Gastroesophageal sphincter (tissue), 4 donors: ENCODE data around the gene ZNF219. TPM values are rescaled to one million over a fixed set of nuclear protein-coding genes. Genes with fewer than 3 reads are reported as not detected.

ENCODE experiments used
- ATAC-seq: fragments of 150-250 bp; one replicate; pipeline ENCODE4 v1.9.1; 2016; ENCODE audit warnings: mild to moderate bottlenecking, moderate library complexity
- H3K27ac ChIP-seq, 4 donors: fragments of 200-600 bp; sonication (generic) in 3 of 4; 1 replicate in 3 of 4; 2 replicates in 1 of 4; pipeline ENCODE4 v1.5.1; 2016 to 2019
- H3K27me3 ChIP-seq: fragments of 200-600 bp; sonication (generic); one replicate; pipeline ENCODE4 v1.5.1; 2019
- H3K36me3 ChIP-seq, 2 donors: fragments of 200-600 bp; sonication (generic); one replicate each; pipeline ENCODE4 v1.5.1; 2019; ENCODE audit warnings: control low read depth in 1 of 2
- H3K4me1 ChIP-seq, 3 donors: fragments of 200-600 bp; sonication (generic); 1 replicate in 2 of 3; 2 replicates in 1 of 3; pipeline ENCODE4 v1.5.1; 2016 to 2019; ENCODE audit warnings: control low read depth in 2 of 3
- H3K4me3 ChIP-seq, 2 donors: fragments of 200-600 bp; sonication (generic); one replicate each; pipeline ENCODE4 v1.5.1; 2019; ENCODE audit warnings: mild to moderate bottlenecking in 1 of 2, moderate library complexity in 1 of 2
- H3K9me3 ChIP-seq, 3 donors: fragments of 200-600 bp; sonication (generic); one replicate each; pipeline ENCODE4 v1.5.1; 2017 to 2019; ENCODE audit warnings: control low read depth in 2 of 3
- CTCF ChIP-seq, 4 experiments: fragments of 200-600 bp in 2 of 4; fragments of 450-650 bp in 2 of 4; sonication (generic) in 1 of 4; IDR thresholded peaks; one replicate each; pipeline ENCODE4 v1.5.1; 2017 to 2019; ENCODE audit warnings: antibody characterized with exemption in 4 of 4, mild to moderate bottlenecking in 2 of 4, moderate library complexity in 2 of 4
- EP300 ChIP-seq: sonication (generic); formaldehyde crosslinking; IDR thresholded peaks from one replicate; pipeline ENCODE4 v1.6.1; 2017; ENCODE audit warnings: antibody characterized with exemption, mild to moderate bottlenecking
- POLR2A ChIP-seq, 2 donors: fragments of 450-650 bp; IDR thresholded peaks; one replicate each; pipeline ENCODE4 v1.6.1; 2017; ENCODE audit warnings: antibody characterized with exemption in 2 of 2, mild to moderate bottlenecking in 2 of 2, moderate library complexity in 1 of 2
- POLR2AphosphoS5 ChIP-seq: sonication (generic); formaldehyde crosslinking; IDR thresholded peaks from one replicate; pipeline ENCODE4 v1.6.1; 2017; ENCODE audit warnings: antibody characterized with exemption
- WGBS, 2 donors: methylation state at CpG; one replicate each; pipeline ENCODE4 v1.1.5; 2018; ENCODE audit warnings: low coverage in 1 of 2; 5-methylcytosine and 5-hydroxymethylcytosine counted together
- total RNA-seq, 4 donors: library from RNA; depleted of rRNA; stranded (reverse); fragments of >200 nt; gene quantifications; one replicate each; pipeline ENCODE4 v1.1.0, GENCODE V29; 2016

The ZNF219 gene
- total RNA-seq, 4 donors from 2014 or later: 42.5 to 112 (median 77.4) TPM

- Histone ChIP-seq H3K27me3 (no peaks in the 10 kb centered on the region), H3K4me1 (peaks cover 0 to 6% (median 2%) of the 10 kb centered on the region in 3 donors), H3K27ac (no peak overlapping the region), H3K9me3 (no peaks in the 10 kb centered on the region), H3K36me3 (peaks cover 0 to 99% of the 10 kb centered on the region in 2 donors), H3K4me3 (no peak overlapping the region)
- TF ChIP-seq POLR2AphosphoS5: no peak
- TF ChIP-seq POLR2A (IDR thresholded peaks at IDR 0.05): no peak
- no peak for TF ChIP-seq CTCF (IDR thresholded peaks at IDR 0.05)
- no peak for TF ChIP-seq EP300
- WGBS, 2 donors: 80 to 83% methylated on average over 2 of the region's 2 CpGs
- no peak for ATAC-seq
These were observed 20.8 kb downstream of the ZNF219 start for GRCh38 chr14:21077672-21078071.

- 69 to 77% methylated on average over 8 to 9 of the region's 9 CpGs for WGBS, 2 donors
- no peak for ATAC-seq
- no peaks in the 10 kb centered on the region for H3K9me3 ChIP-seq
- no peak for TF ChIP-seq CTCF (IDR thresholded peaks at IDR 0.05)
- no peak for TF ChIP-seq POLR2A (IDR thresholded peaks at IDR 0.05)
- TF ChIP-seq EP300: no peak
- TF ChIP-seq POLR2AphosphoS5: no peak
- H3K27me3 ChIP-seq: no peaks in the 10 kb centered on the region
- no peak overlapping the region for H3K27ac ChIP-seq
- H3K36me3 ChIP-seq: peaks cover 0 to 82% of the 10 kb centered on the region in 2 donors
- H3K4me1 ChIP-seq: peaks cover 0 to 24% (median 6%) of the 10 kb centered on the region in 3 donors
- no peak overlapping the region for H3K4me3 ChIP-seq
These were observed 22.6 kb downstream of the ZNF219 start for GRCh38 chr14:21075719-21076437.

- H3K36me3 ChIP-seq: peaks cover 0 to 69% of the 10 kb centered on the region in 2 donors
- no peaks in the 10 kb centered on the region for H3K27me3 ChIP-seq
- peak overlapping the region in 1 of 4 donors; percentile 0 for H3K27ac ChIP-seq
- no peak overlapping the region for H3K4me3 ChIP-seq
- no peak for ATAC-seq
- no peak for TF ChIP-seq EP300
- no peak for TF ChIP-seq POLR2A (IDR thresholded peaks at IDR 0.05)
- no peak for TF ChIP-seq POLR2AphosphoS5
- TF ChIP-seq CTCF (IDR thresholded peaks at IDR 0.05): no peak
- H3K4me1 ChIP-seq: peaks cover 0 to 32% (median 8%) of the 10 kb centered on the region in 3 donors
- WGBS, 2 donors: 67 to 86% methylated on average over 2 to 7 of the region's 26 CpGs
- H3K9me3 ChIP-seq: no peaks in the 10 kb centered on the region
These were observed 23.8 kb downstream of the ZNF219 start for GRCh38 chr14:21074398-21075272.

GRCh38 chr14:21073921-21074320 lies 24.5 kb downstream of the ZNF219 start:
- H3K36me3 ChIP-seq: peaks cover 0 to 62% of the 10 kb centered on the region in 2 donors
- no peaks in the 10 kb centered on the region for H3K27me3 ChIP-seq
- no peak for ATAC-seq
- peak overlapping the region in 1 of 4 donors; percentile 0 for H3K27ac ChIP-seq
- H3K4me1 ChIP-seq: peaks cover 0 to 40% (median 15%) of the 10 kb centered on the region in 3 donors
- no peak overlapping the region for H3K4me3 ChIP-seq
- no CpG with 5 or more reads among the region's 9 CpGs for WGBS, 2 donors
- H3K9me3 ChIP-seq: no peaks in the 10 kb centered on the region
- TF ChIP-seq POLR2A (IDR thresholded peaks at IDR 0.05) (no peak), CTCF (IDR thresholded peaks at IDR 0.05) (no peak), POLR2AphosphoS5 (no peak), EP300 (no peak)
